Measurements from ENCODE around the gene SGPL1. TPM values are rescaled to one million over a fixed set of nuclear protein-coding genes. Genes with fewer than 3 reads are reported as not detected.

The SGPL1 gene
- total and polyA plus RNA-seq, 2 experiments from 2014 or later, result 12.0 to 42.7 TPM

DNA sequence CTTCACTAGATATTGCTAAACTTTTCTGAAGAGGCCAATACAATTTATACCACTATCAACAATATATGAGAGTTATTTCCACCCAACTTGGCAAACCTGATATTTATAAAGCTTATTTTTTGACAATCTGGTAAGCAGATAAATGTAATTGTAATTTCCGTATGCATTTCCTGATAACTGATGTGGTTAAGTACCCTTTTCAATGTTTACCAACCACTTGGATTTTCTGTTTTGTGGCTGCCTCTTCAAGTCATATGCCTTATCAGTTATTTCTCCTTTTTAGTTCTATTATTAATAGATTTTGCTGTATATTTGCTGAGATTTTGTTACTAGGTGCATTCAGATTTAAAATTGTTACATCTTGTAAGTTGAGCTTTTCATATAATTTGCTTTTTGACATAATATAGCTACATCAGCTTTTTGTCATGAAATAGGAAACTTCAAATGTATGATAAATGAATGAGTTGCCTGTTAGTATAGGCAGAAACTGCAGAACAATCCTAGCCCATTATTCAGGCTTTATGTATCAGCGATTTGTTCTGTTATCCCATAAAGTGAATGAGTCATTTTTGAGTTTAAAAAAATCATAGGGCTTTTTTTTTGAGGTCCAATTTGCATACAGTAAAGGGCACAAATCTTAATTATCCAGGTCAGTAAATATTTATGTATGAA, 11.5 kb downstream of the SGPL1 start:
- Mint-ChIP-seq H3K9me3 (no peaks in the 10 kb centered on the region), H3K27ac (no peak overlapping the region), H3K27me3 (ENCODE audit: insufficient read depth, low read depth, poor library complexity) (no peaks in the 10 kb centered on the region), H3K4me1 (no peaks in the 10 kb centered on the region; the same call in 2 of the 3 replicates), H3K4me3 (no peak overlapping the region), H3K36me3 (ENCODE audit: low read depth) (peaks cover 19% of the 10 kb centered on the region)
- Histone ChIP-seq H3K36me3 (ENCODE audit: insufficient read depth) (no peaks in the 10 kb centered on the region), H3F3A (replicated peaks; ENCODE audit: low read depth) (no peaks in the 10 kb centered on the region), H3K4me1 (ENCODE audit: insufficient read depth) (no peaks in the 10 kb centered on the region), H2AFZ (no peak overlapping the region), H3K4me2 (no peak overlapping the region), H3K4me3 (no peak overlapping the region), H3K79me2 (replicated peaks; ENCODE audit: insufficient read depth) (peaks cover 71% of the 10 kb centered on the region), H3K27me3 (ENCODE audit: insufficient read depth) (no peaks in the 10 kb centered on the region), H3K27ac (ENCODE audit: low read depth) (no peak overlapping the region), H4K20me1 (replicated peaks; ENCODE audit: insufficient read depth) (peaks cover 19% of the 10 kb centered on the region), H3K9me2 (ENCODE audit: insufficient read depth) (no peaks in the 10 kb centered on the region)
- TF ChIP-seq, protein P1, sequence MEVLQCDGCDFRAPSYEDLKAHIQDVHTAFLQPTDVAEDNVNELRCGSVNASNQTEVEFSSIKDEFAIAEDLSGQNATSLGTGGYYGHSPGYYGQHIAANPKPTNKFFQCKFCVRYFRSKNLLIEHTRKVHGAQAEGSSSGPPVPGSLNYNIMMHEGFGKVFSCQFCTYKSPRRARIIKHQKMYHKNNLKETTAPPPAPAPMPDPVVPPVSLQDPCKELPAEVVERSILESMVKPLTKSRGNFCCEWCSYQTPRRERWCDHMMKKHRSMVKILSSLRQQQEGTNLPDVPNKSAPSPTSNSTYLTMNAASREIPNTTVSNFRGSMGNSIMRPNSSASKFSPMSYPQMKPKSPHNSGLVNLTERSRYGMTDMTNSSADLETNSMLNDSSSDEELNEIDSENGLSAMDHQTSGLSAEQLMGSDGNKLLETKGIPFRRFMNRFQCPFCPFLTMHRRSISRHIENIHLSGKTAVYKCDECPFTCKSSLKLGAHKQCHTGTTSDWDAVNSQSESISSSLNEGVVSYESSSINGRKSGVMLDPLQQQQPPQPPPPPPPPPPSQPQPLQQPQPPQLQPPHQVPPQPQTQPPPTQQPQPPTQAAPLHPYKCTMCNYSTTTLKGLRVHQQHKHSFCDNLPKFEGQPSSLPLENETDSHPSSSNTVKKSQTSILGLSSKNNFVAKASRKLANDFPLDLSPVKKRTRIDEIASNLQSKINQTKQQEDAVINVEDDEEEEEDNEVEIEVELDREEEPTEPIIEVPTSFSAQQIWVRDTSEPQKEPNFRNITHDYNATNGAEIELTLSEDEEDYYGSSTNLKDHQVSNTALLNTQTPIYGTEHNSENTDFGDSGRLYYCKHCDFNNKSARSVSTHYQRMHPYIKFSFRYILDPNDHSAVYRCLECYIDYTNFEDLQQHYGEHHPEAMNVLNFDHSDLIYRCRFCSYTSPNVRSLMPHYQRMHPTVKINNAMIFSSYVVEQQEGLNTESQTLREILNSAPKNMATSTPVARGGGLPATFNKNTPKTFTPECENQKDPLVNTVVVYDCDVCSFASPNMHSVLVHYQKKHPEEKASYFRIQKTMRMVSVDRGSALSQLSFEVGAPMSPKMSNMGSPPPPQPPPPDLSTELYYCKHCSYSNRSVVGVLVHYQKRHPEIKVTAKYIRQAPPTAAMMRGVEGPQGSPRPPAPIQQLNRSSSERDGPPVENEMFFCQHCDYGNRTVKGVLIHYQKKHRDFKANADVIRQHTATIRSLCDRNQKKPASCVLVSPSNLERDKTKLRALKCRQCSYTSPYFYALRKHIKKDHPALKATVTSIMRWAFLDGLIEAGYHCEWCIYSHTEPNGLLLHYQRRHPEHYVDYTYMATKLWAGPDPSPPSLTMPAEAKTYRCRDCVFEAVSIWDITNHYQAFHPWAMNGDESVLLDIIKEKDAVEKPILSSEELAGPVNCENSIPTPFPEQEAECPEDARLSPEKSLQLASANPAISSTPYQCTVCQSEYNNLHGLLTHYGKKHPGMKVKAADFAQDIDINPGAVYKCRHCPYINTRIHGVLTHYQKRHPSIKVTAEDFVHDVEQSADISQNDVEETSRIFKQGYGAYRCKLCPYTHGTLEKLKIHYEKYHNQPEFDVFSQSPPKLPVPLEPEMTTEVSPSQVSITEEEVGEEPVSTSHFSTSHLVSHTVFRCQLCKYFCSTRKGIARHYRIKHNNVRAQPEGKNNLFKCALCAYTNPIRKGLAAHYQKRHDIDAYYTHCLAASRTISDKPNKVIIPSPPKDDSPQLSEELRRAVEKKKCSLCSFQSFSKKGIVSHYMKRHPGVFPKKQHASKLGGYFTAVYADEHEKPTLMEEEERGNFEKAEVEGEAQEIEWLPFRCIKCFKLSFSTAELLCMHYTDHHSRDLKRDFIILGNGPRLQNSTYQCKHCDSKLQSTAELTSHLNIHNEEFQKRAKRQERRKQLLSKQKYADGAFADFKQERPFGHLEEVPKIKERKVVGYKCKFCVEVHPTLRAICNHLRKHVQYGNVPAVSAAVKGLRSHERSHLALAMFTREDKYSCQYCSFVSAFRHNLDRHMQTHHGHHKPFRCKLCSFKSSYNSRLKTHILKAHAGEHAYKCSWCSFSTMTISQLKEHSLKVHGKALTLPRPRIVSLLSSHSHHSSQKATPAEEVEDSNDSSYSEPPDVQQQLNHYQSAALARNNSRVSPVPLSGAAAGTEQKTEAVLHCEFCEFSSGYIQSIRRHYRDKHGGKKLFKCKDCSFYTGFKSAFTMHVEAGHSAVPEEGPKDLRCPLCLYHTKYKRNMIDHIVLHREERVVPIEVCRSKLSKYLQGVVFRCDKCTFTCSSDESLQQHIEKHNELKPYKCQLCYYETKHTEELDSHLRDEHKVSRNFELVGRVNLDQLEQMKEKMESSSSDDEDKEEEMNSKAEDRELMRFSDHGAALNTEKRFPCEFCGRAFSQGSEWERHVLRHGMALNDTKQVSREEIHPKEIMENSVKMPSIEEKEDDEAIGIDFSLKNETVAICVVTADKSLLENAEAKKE (CRISPR knock-in tag; IDR thresholded peaks at IDR 0.05), result no peak
- TF ChIP-seq, protein P2, sequence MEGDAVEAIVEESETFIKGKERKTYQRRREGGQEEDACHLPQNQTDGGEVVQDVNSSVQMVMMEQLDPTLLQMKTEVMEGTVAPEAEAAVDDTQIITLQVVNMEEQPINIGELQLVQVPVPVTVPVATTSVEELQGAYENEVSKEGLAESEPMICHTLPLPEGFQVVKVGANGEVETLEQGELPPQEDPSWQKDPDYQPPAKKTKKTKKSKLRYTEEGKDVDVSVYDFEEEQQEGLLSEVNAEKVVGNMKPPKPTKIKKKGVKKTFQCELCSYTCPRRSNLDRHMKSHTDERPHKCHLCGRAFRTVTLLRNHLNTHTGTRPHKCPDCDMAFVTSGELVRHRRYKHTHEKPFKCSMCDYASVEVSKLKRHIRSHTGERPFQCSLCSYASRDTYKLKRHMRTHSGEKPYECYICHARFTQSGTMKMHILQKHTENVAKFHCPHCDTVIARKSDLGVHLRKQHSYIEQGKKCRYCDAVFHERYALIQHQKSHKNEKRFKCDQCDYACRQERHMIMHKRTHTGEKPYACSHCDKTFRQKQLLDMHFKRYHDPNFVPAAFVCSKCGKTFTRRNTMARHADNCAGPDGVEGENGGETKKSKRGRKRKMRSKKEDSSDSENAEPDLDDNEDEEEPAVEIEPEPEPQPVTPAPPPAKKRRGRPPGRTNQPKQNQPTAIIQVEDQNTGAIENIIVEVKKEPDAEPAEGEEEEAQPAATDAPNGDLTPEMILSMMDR (conservative IDR thresholded peaks at IDR 0.05; ENCODE audit: low read depth in 2 of 2), result no peak
- TF ChIP-seq, protein P3, sequence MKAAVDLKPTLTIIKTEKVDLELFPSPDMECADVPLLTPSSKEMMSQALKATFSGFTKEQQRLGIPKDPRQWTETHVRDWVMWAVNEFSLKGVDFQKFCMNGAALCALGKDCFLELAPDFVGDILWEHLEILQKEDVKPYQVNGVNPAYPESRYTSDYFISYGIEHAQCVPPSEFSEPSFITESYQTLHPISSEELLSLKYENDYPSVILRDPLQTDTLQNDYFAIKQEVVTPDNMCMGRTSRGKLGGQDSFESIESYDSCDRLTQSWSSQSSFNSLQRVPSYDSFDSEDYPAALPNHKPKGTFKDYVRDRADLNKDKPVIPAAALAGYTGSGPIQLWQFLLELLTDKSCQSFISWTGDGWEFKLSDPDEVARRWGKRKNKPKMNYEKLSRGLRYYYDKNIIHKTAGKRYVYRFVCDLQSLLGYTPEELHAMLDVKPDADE (IDR thresholded peaks at IDR 0.05), result no peak
- TF ChIP-seq, protein P4, sequence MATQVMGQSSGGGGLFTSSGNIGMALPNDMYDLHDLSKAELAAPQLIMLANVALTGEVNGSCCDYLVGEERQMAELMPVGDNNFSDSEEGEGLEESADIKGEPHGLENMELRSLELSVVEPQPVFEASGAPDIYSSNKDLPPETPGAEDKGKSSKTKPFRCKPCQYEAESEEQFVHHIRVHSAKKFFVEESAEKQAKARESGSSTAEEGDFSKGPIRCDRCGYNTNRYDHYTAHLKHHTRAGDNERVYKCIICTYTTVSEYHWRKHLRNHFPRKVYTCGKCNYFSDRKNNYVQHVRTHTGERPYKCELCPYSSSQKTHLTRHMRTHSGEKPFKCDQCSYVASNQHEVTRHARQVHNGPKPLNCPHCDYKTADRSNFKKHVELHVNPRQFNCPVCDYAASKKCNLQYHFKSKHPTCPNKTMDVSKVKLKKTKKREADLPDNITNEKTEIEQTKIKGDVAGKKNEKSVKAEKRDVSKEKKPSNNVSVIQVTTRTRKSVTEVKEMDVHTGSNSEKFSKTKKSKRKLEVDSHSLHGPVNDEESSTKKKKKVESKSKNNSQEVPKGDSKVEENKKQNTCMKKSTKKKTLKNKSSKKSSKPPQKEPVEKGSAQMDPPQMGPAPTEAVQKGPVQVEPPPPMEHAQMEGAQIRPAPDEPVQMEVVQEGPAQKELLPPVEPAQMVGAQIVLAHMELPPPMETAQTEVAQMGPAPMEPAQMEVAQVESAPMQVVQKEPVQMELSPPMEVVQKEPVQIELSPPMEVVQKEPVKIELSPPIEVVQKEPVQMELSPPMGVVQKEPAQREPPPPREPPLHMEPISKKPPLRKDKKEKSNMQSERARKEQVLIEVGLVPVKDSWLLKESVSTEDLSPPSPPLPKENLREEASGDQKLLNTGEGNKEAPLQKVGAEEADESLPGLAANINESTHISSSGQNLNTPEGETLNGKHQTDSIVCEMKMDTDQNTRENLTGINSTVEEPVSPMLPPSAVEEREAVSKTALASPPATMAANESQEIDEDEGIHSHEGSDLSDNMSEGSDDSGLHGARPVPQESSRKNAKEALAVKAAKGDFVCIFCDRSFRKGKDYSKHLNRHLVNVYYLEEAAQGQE (IDR thresholded peaks at IDR 0.05; ENCODE audit: unreplicated experiment), result no peak
- TF ChIP-seq ZNF331 (CRISPR knock-in tag; IDR thresholded peaks at IDR 0.05; ENCODE audit: low read depth) (no peak), EZH2phosphoT487 (IDR thresholded peaks at IDR 0.05; ENCODE audit: unreplicated experiment) (no peak), NANOG (IDR thresholded peaks at IDR 0.05; ENCODE audit: borderline replicate concordance) (no peak), STAT1 (IDR thresholded peaks at IDR 0.05; ENCODE audit: unreplicated experiment) (no peak), JUNB (IDR thresholded peaks at IDR 0.05; ENCODE audit: unreplicated experiment) (no peak), POLR2AphosphoS5 (IDR thresholded peaks at IDR 0.05; ENCODE audit: low read depth) (no peak), ZNF114 (CRISPR knock-in tag; IDR thresholded peaks at IDR 0.05) (no peak), EZH2 (IDR thresholded peaks at IDR 0.05; ENCODE audit: low read depth, unreplicated experiment) (no peak), CREB1 (CRISPR knock-in tag; IDR thresholded peaks at IDR 0.05; ENCODE audit: low read depth) (no peak)
- DNase-seq (ENCODE audit: low spot score) (no peak), ATAC-seq (no peak)

Data from GM23338 (cell line).